ENCODE results near the gene POC1A. TPM values are rescaled to one million over a fixed set of nuclear protein-coding genes. Genes with fewer than 3 reads are reported as not detected.

Gene POC1A
- total and polyA plus RNA-seq, 2 of the 8 experiments (the other 6 are each of a cell fraction or from before 2014, with no cell fraction given): 35.7 to 39.2 TPM

DNA sequence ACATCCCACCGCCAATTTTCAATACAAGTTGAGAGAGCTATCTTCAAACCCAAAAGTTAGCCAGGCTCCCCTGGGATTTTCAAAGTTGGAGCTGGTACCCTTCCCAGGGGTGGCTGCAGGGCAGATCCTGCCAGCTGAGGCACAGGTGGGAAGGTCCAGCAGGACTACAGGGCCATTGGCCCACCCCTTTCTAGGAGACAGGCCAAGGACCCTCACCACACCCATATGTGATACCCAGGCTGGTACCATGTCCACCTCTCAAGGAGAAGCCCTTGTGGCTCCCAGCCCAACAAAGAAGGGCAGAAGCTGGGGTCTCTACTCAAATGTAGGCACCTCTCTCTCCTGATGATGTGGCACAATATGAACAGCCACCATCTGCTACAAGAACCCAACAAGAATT is 8.0 kb downstream of the POC1A start:
- Histone ChIP-seq H3K36me3 (ENCODE audit: control insufficient read depth in 2 of 4, insufficient read depth in 4 of 4, low read length in 3 of 4) (peaks cover 17 to 47% (median 32%) of the 10 kb centered on the region in 4 experiments), H3K14ac (ENCODE audit: insufficient read length) (no peak overlapping the region), H2AK5ac (ENCODE audit: low read depth, low read length) (no peak overlapping the region), H3K23ac (ENCODE audit: insufficient read length) (no peak overlapping the region), H3K9me3 (ENCODE audit: insufficient read depth in 2 of 2, low read depth in 1 of 2, low read length in 1 of 2) (no peaks in the 10 kb centered on the region), H2BK15ac (ENCODE audit: low read length) (no peak overlapping the region), H3K18ac (ENCODE audit: extremely low read depth, low read length) (no peak overlapping the region), H3K4me1 (replicated peaks in 1 of 4; ENCODE audit: control insufficient read depth in 3 of 4, insufficient read depth in 4 of 4, low read length in 3 of 4) (no peaks in the 10 kb centered on the region; a peak in 2 of 7 replicates), H2BK20ac (ENCODE audit: low read length) (no peak overlapping the region), H3K4me2 (ENCODE audit: insufficient read depth in 1 of 2, low read depth in 2 of 2, low read length in 2 of 2) (no peak overlapping the region), H3K56ac (replicated peaks; ENCODE audit: insufficient read length, low read depth, low read length) (no peak overlapping the region), H3K4ac (replicated peaks; ENCODE audit: insufficient read length, low read depth, low read length) (no peak overlapping the region), H2BK5ac (ENCODE audit: low read depth, low read length) (no peak overlapping the region), H2BK120ac (replicated peaks; ENCODE audit: low read depth, low read length) (no peak overlapping the region), H3K23me2 (ENCODE audit: low read depth, low read length) (no peaks in the 10 kb centered on the region), H4K91ac (replicated peaks; ENCODE audit: insufficient read length, low read length) (no peak overlapping the region), H3K4me3 (ENCODE audit: extremely low read depth in 1 of 4, insufficient read depth in 2 of 4, low read depth in 3 of 4, low read length in 4 of 4) (no peak overlapping the region), H4K5ac (ENCODE audit: insufficient read length, low read depth, low read length) (no peak overlapping the region), H3K27ac (ENCODE audit: low read depth, low read length) (no peak overlapping the region), H3K79me2 (ENCODE audit: control insufficient read depth in 1 of 2, insufficient read depth in 2 of 2, low read length in 2 of 2) (0 out of 4 replicates have a peak, but pooled peaks cover 0 to 5% of the 10 kb centered on the region in 2 experiments), H2AFZ (ENCODE audit: low read length) (no peak overlapping the region), H3K27me3 (replicated peaks in 1 of 4; ENCODE audit: control insufficient read depth in 3 of 4, extremely low read depth in 1 of 4, insufficient read depth in 3 of 4, low read length in 3 of 4) (no peaks in the 10 kb centered on the region), H3K9ac (replicated peaks in 1 of 4; ENCODE audit: extremely low read depth in 1 of 4, low read depth in 3 of 4, low read length in 3 of 4) (no peak overlapping the region), H4K20me1 (replicated peaks in 1 of 2; ENCODE audit: control insufficient read depth in 1 of 2, insufficient read depth in 2 of 2, low read length in 2 of 2) (peaks cover 3 to 18% of the 10 kb centered on the region in 2 experiments), H3K79me1 (ENCODE audit: low read depth, low read length) (no peaks in the 10 kb centered on the region; the same call in 1 of the 2 replicates), H2BK12ac (ENCODE audit: low read depth, low read length) (no peak overlapping the region), H4K8ac (ENCODE audit: extremely low read depth, insufficient read depth, low read length) (no peak overlapping the region)
- ChIA-PET CTCF (ENCODE audit: partially characterized antibody) (interaction anchor here (0.6 to 14.6 kb wide), 9 partner anchors 10 to 143 kb away, joined by 3 to 148 read pairs (median 12); partner anchors contain the start of gene DUSP7), POLR2A (ENCODE audit: partially characterized antibody) (no interaction called here)
- FAIRE-seq (no peak), DNase-seq (ENCODE audit: low read depth in 1 of 2, low spot score in 2 of 2) (no peak)
- WGBS, 2 experiments (ENCODE audit: extremely low coverage in 1 of 2, insufficient coverage in 1 of 2, insufficient read length in 1 of 2, insufficient replicate concordance in 2 of 2, low coverage in 1 of 2, low lambda C conversion rate in 2 of 2, missing lambda C conversion rate in 1 of 2): 100% methylated on average over 1 of the region's 1 CpG; no CpG with 5 or more reads in 1 of the 2 experiments
- TF ChIP-seq RFX5 (IDR thresholded peaks at IDR 0.05; ENCODE audit: borderline replicate concordance, low read depth, low read length) (no peak), TCF12 (IDR thresholded peaks at IDR 0.05; ENCODE audit: low read depth, low read length) (no peak), KDM5A (IDR thresholded peaks at IDR 0.05; ENCODE audit: low read length) (no peak)

All from H1 (cell line).